Fibroblast of mammary gland (primary cell): ENCODE measurements around the gene ZNF423.

ENCODE experiments used
- DNase-seq: peaks from one replicate; pipeline ENCODE4 v3.0.0-alpha.2; 2010; ENCODE audit warnings: low read depth
- H3K4me3 ChIP-seq: 2 replicates; pipeline ENCODE4 v1.5.1; 2011; ENCODE audit warnings: low read depth, mild to moderate bottlenecking, low read length, moderate library complexity; ENCODE audit not compliant: control insufficient read depth
- CTCF ChIP-seq: conservative IDR thresholded peaks from 2 replicates; pipeline ENCODE4 v1.5.1; 2011; ENCODE audit warnings: low read depth, low read length, inconsistent platforms; ENCODE audit not compliant: control insufficient read depth, insufficient read depth

The ZNF423 gene

GRCh38 chr16:49496656-49497055 lies 359.3 kb downstream of the ZNF423 start:
- no peak for DNase-seq
- no peak overlapping the region for H3K4me3 ChIP-seq
- TF ChIP-seq CTCF: no peak

- H3K4me3 ChIP-seq: no peak overlapping the region
- DNase-seq: no peak
- no peak for TF ChIP-seq CTCF
Measured at GRCh38 chr16:49495596-49496355, 360.1 kb downstream of the ZNF423 start.

GRCh38 chr16:49494891-49495566 lies 360.9 kb downstream of the ZNF423 start:
- no peak for TF ChIP-seq CTCF
- H3K4me3 ChIP-seq: no peak overlapping the region
- DNase-seq: no peak

GRCh38 chr16:49494474-49494873 lies 361.4 kb downstream of the ZNF423 start:
- DNase-seq: no peak
- TF ChIP-seq CTCF: no peak

GRCh38 chr16:49493836-49494235 lies 362.1 kb downstream of the ZNF423 start:
- TF ChIP-seq CTCF: no peak
- no peak for DNase-seq
- H3K4me3 ChIP-seq: no peak overlapping the region

More at GRCh38 chr16:49494474-49494873, 361.4 kb downstream of the ZNF423 start:
- H3K4me3 ChIP-seq: no peak overlapping the region

- no peak for DNase-seq
- no peak for TF ChIP-seq CTCF
- no peak overlapping the region for H3K4me3 ChIP-seq
Measured at GRCh38 chr16:49492896-49493626, 362.9 kb downstream of the ZNF423 start.
